OCI-LY7 (cell line): ENCODE results near the gene DOCK1. TPM values are rescaled to one million over a fixed set of nuclear protein-coding genes. Genes with fewer than 3 reads are reported as not detected.

Source experiments
- BruUV-seq: library from RNA; stranded (reverse); fragments of 400-500 nt; replicated peaks from 2 replicates; lab custom pipeline; 2021; lab: Mats Ljungman, UMichigan
- CTCF ChIA-PET: fragments of 300-600 bp; sonication (Branson Sonifier 250); formaldehyde crosslinking; loops from one replicate; lab custom pipeline; 2022; ENCODE audit warnings: antibody characterized with exemption; ENCODE audit not compliant: unreplicated experiment; lab: Charles Lee
- POLR2A ChIA-PET: fragments of 300-600 bp; sonication (Branson Sonifier 250); formaldehyde crosslinking; loops from one replicate; lab custom pipeline; 2022; ENCODE audit warnings: antibody characterized with exemption; lab: Charles Lee
- DNase-seq: peaks from one replicate; pipeline ENCODE4 v3.0.0-alpha.2; 2015; ENCODE audit warnings: low spot score
- H2AFZ ChIP-seq: fragments of 200-600 bp; sonication (generic), shearing (Covaris generic); 2 replicates; pipeline ENCODE4 v1.6.1; 2014; ENCODE audit warnings: mild to moderate bottlenecking, antibody characterized with exemption, low read length, moderate library complexity
- H3K27ac ChIP-seq: fragments of 200-600 bp; sonication (generic); 2 replicates; pipeline ENCODE4 v1.5.1; 2014; ENCODE audit warnings: mixed run types, low read depth, mild to moderate bottlenecking, moderate library complexity, low read length, inconsistent platforms; ENCODE audit not compliant: poor library complexity, severe bottlenecking
- H3K36me3 ChIP-seq: fragments of 200-600 bp; sonication (generic); 2 replicates; pipeline ENCODE4 v1.6.1; 2014; ENCODE audit warnings: mild to moderate bottlenecking, antibody characterized with exemption, low read length, moderate library complexity, mixed read lengths; ENCODE audit not compliant: insufficient read depth
- H3K4me1 ChIP-seq: fragments of 200-600 bp; sonication (generic); 2 replicates; pipeline ENCODE4 v1.5.1; 2014; ENCODE audit warnings: mild to moderate bottlenecking, low read length; ENCODE audit not compliant: insufficient read depth, poor library complexity, severe bottlenecking
- H3K4me2 ChIP-seq: fragments of 200-600 bp; sonication (generic); 2 replicates; pipeline ENCODE4 v1.6.1; 2014; ENCODE audit warnings: mild to moderate bottlenecking, low read length
- H3K4me3 ChIP-seq: fragments of 200-600 bp; sonication (generic); 2 replicates; pipeline ENCODE4 v1.5.1; 2014; ENCODE audit warnings: mild to moderate bottlenecking, low read depth, low read length; ENCODE audit not compliant: poor library complexity, severe bottlenecking
- H3K79me2 ChIP-seq: fragments of 200-600 bp; sonication (generic); 2 replicates; pipeline ENCODE4 v1.6.1; 2016; ENCODE audit warnings: low read depth, mild to moderate bottlenecking, low read length, moderate library complexity, mixed read lengths; ENCODE audit not compliant: insufficient read depth
- H3K9me2 ChIP-seq: fragments of 200-600 bp; sonication (generic); 2 replicates; pipeline ENCODE4 v1.6.1; 2016; ENCODE audit warnings: mild to moderate bottlenecking, low read length, mixed read lengths; ENCODE audit not compliant: insufficient read depth
- H3K9me3 ChIP-seq: fragments of 200-600 bp; sonication (generic); 2 replicates; pipeline ENCODE4 v1.6.1; 2014; ENCODE audit warnings: mild to moderate bottlenecking, mixed run types, low read length, mixed read lengths
- H4K20me1 ChIP-seq: fragments of 200-600 bp; sonication (generic); 2 replicates; pipeline ENCODE4 v1.6.1; 2014; ENCODE audit warnings: mild to moderate bottlenecking, antibody characterized with exemption, low read length, moderate library complexity, mixed read lengths; ENCODE audit not compliant: insufficient read depth
- EZH2phosphoT487 ChIP-seq: fragments of 200-600 bp; sonication (generic); IDR thresholded peaks from 2 replicates; pipeline ENCODE4 v1.6.1; 2018; ENCODE audit warnings: low read depth, borderline replicate concordance, mild to moderate bottlenecking, mixed run types, antibody characterized with exemption, low read length, moderate library complexity, mixed read lengths
- intact Hi-C: fragments of 100-400 bp; cut with micrococcal nuclease; formaldehyde crosslinking; loops from one replicate; pipeline ENCODE4 v1.10.0; 2022; ENCODE audit not compliant: unreplicated experiment
- total RNA-seq, 2 experiments: library from RNA; depleted of rRNA in 1 of 2; stranded (reverse); fragments of >200 nt in 1 of 2; shearing (Covaris generic) in 1 of 2; gene quantifications; 2 replicates each; pipeline ENCODE4 v1.2.3, GENCODE V29; 2014 to 2022
- TF ChIP-seq, protein P1 (sequence below): fragments of 200-600 bp; sonication (generic); conservative IDR thresholded peaks from 2 replicates; pipeline ENCODE4 v1.5.1; 2014; ENCODE audit warnings: mild to moderate bottlenecking, antibody characterized with exemption, low read length, moderate library complexity, mixed read lengths

The DOCK1 gene
- total RNA-seq, 2 experiments from 2014 or later: not detected

DNA sequence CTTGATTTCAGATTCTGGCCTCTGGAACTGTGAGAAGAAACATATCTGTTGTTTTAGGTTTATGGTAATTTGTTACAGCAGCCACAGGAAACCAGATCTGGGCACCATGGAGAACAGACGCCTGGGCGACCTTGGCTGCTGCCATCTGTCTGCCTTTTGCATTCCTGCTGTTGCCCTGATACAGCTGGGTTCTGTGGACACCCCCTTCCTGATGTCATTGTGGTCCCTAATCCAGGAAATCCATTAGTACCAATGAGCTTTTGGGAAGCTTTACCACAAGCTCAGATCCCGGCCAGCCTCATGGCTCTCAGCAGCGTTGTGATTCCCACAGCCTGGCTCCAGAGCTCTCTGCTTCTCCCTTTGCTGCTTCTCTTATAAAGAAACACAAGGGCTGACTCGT, 469.7 kb downstream of the DOCK1 start:
- Histone ChIP-seq H3K9me3 (no peaks in the 10 kb centered on the region), H3K9me2 (no peaks in the 10 kb centered on the region), H2AFZ (no peak overlapping the region), H3K4me2 (no peak overlapping the region), H4K20me1 (no peaks in the 10 kb centered on the region), H3K36me3 (no peaks in the 10 kb centered on the region), H3K4me1 (no peaks in the 10 kb centered on the region), H3K27ac (no peak overlapping the region), H3K4me3 (no peak overlapping the region), H3K79me2 (no peaks in the 10 kb centered on the region)
- ChIA-PET POLR2A (no interaction called here), CTCF (no interaction called here)
- no peak for DNase-seq
- no TSS peak for BruUV-seq
- intact Hi-C loops: no loop called here
- TF ChIP-seq EZH2phosphoT487: no peak
- TF ChIP-seq, protein P1, sequence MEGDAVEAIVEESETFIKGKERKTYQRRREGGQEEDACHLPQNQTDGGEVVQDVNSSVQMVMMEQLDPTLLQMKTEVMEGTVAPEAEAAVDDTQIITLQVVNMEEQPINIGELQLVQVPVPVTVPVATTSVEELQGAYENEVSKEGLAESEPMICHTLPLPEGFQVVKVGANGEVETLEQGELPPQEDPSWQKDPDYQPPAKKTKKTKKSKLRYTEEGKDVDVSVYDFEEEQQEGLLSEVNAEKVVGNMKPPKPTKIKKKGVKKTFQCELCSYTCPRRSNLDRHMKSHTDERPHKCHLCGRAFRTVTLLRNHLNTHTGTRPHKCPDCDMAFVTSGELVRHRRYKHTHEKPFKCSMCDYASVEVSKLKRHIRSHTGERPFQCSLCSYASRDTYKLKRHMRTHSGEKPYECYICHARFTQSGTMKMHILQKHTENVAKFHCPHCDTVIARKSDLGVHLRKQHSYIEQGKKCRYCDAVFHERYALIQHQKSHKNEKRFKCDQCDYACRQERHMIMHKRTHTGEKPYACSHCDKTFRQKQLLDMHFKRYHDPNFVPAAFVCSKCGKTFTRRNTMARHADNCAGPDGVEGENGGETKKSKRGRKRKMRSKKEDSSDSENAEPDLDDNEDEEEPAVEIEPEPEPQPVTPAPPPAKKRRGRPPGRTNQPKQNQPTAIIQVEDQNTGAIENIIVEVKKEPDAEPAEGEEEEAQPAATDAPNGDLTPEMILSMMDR: no peak

DNA sequence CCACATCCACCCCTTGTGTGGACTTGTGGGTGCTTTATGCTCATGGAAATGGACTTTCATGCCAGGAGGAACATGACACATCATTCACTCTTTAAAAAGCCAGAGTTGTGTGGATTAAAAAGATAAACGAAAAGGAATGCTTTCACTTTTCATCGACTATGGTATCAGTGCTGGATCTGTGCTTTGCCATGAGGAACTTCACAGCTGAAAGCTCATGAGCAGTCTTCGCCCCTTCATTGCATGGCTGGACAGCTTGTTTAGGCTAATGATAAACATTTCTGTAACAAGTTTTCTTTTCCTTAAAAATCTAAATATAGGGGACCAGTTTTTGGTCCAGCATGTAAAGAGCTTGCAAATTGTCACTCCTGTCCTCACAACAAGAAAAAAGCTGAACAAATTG, 470.2 kb downstream of the DOCK1 start:
- intact Hi-C loops: no loop called here
- ChIA-PET POLR2A (interaction anchor here (0.6 kb wide), 1 partner anchor 968 kb away, joined by 5 read pairs; no protein-coding TSS in a partner anchor), CTCF (no interaction called here)
- TF ChIP-seq, protein P1: no peak
- Histone ChIP-seq H3K4me1 (no peaks in the 10 kb centered on the region), H2AFZ (no peak overlapping the region), H3K79me2 (no peaks in the 10 kb centered on the region), H3K4me2 (no peak overlapping the region), H3K9me3 (no peaks in the 10 kb centered on the region), H3K27ac (no peak overlapping the region), H3K36me3 (no peaks in the 10 kb centered on the region), H3K4me3 (no peak overlapping the region), H4K20me1 (no peaks in the 10 kb centered on the region), H3K9me2 (no peaks in the 10 kb centered on the region)
- BruUV-seq: no TSS peak
- no peak for DNase-seq

DNA sequence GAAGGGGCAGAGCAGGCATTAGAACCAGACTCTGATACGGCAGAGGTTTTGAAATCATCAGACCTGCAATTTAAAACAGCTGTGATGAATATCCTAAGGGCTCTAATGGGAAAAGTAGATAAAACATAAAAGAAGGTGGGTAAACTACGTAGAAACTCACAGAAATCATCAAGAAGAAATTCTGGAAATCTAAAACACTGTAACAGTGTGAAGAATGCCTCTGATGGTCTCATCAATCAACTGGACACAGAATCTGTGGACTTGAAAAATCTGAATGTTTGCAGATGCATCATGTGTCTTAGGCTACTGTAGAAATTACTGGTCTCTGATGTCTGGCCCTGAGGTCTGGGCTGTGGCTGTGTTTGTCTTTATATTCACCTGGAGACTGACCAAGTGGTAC, 470.8 kb downstream of the DOCK1 start:
- H3K4me3 ChIP-seq: no peak overlapping the region
- H3K79me2 ChIP-seq: no peaks in the 10 kb centered on the region
- intact Hi-C loops: no loop called here
- H3K9me3 ChIP-seq: no peaks in the 10 kb centered on the region
- no peak for DNase-seq
- no peak overlapping the region for H3K27ac ChIP-seq
- H3K4me1 ChIP-seq: no peaks in the 10 kb centered on the region
- no peaks in the 10 kb centered on the region for H3K36me3 ChIP-seq
- no TSS peak for BruUV-seq
- TF ChIP-seq EZH2phosphoT487: no peak
- TF ChIP-seq, protein P1: no peak
- no peak overlapping the region for H2AFZ ChIP-seq
- ChIA-PET CTCF (no interaction called here), POLR2A (interaction anchor here (0.6 kb wide), 1 partner anchor 968 kb away, joined by 5 read pairs; no protein-coding TSS in a partner anchor)
- no peaks in the 10 kb centered on the region for H4K20me1 ChIP-seq
- H3K9me2 ChIP-seq: no peaks in the 10 kb centered on the region
- no peak overlapping the region for H3K4me2 ChIP-seq
